ENCODE results near the gene NPM3. TPM values are rescaled to one million over a fixed set of nuclear protein-coding genes. Genes with fewer than 3 reads are reported as not detected.
A peak's percentile ranks its signal among the peaks of the same experiment; 100 is the strongest.

NPM3 gene
- total RNA-seq, 4 donors from 2014 or later, result 11.4 to 28.2 (median 21.8) TPM

DNA sequence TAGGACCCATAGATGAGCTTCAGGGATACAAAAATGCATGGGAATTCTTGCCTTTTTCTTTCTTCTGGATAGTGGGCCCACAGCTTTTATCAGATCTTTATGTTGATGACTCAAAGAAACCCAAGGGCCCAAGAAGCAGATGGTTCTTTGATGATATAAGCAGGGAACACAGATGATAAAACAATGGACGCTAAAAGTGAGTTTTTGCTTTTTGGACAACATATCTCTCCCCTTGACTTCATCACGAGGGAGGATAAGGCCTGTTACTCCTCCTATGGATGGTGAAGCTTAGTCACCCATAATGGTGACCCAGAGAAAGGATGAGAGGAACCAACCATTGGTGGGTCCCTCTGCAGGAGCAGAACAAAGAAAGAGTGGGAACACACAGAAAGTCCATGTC, 41.5 kb upstream of the NPM3 start:
- 82 to 88% methylated on average over 2 of the region's 2 CpGs for WGBS, 2 donors (ENCODE audit: low coverage in 1 of 2)
- H3K36me3 ChIP-seq, result peaks cover 0 to 10% of the 10 kb centered on the region in 2 donors
- peaks cover 0 to 15% (median under 1%) of the 10 kb centered on the region in 3 donors for H3K4me1 ChIP-seq
- H3K27ac ChIP-seq, result no peak overlapping the region
- no peaks in the 10 kb centered on the region for H3K9me3 ChIP-seq
- TF ChIP-seq POLR2A (IDR thresholded peaks at IDR 0.05), result no peak
- no peak for TF ChIP-seq EP300 (IDR thresholded peaks at IDR 0.05)
- TF ChIP-seq POLR2AphosphoS5 (IDR thresholded peaks at IDR 0.05), result no peak
- TF ChIP-seq, protein P1, sequence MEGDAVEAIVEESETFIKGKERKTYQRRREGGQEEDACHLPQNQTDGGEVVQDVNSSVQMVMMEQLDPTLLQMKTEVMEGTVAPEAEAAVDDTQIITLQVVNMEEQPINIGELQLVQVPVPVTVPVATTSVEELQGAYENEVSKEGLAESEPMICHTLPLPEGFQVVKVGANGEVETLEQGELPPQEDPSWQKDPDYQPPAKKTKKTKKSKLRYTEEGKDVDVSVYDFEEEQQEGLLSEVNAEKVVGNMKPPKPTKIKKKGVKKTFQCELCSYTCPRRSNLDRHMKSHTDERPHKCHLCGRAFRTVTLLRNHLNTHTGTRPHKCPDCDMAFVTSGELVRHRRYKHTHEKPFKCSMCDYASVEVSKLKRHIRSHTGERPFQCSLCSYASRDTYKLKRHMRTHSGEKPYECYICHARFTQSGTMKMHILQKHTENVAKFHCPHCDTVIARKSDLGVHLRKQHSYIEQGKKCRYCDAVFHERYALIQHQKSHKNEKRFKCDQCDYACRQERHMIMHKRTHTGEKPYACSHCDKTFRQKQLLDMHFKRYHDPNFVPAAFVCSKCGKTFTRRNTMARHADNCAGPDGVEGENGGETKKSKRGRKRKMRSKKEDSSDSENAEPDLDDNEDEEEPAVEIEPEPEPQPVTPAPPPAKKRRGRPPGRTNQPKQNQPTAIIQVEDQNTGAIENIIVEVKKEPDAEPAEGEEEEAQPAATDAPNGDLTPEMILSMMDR (IDR thresholded peaks at IDR 0.05), result no peak
- no peak for ATAC-seq
- H3K4me3 ChIP-seq, result no peak overlapping the region
- no peaks in the 10 kb centered on the region for H3K27me3 ChIP-seq

DNA sequence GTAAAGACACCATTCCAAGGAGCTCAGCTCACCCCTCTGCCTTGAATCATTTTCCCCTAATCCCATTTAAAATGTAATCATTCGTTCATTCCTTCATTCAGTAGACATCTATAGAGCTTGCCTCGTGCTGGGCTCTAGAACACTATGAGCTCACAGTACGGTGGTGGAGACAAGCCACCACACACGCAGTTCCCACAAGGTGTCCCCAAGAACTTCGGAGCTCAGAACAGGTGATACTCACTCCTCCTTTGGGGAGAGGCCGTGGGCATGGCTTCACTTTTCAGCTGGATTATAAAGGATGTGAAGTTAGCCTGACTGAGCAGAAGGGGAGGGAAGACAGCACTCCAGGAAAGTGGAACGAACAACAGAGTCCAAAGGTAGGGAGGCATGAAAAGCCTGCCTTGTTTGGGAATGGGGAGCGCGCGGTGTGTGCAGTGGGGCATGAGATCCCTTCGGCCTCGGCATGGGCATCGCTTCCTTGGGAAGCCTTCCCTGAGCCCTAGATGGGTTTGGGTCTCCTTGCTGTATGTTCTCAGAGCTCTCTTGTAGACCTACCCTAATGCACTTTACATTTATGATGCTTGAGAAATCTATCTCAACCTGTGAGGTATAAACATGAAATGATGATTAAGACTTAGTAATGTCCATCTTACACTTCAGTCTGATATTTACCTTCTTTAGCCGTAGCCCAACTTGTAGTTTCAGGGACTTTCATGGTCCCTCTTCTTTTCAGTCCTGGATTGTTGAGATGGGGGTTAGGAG, 35.8 kb upstream of the NPM3 start:
- peak; percentile 37 for ATAC-seq
- no peaks in the 10 kb centered on the region for H3K27me3 ChIP-seq
- TF ChIP-seq EP300 (IDR thresholded peaks at IDR 0.05), result no peak
- TF ChIP-seq POLR2AphosphoS5 (IDR thresholded peaks at IDR 0.05), result no peak
- TF ChIP-seq, protein P1 (IDR thresholded peaks at IDR 0.05), result no peak
- TF ChIP-seq POLR2A (IDR thresholded peaks at IDR 0.05), result no peak
- 19 to 29% methylated on average over 9 to 10 of the region's 14 CpGs for WGBS, 2 donors (ENCODE audit: low coverage in 1 of 2)
- peaks cover 0 to 33% (median 12%) of the 10 kb centered on the region in 3 donors for H3K4me1 ChIP-seq
- H3K27ac ChIP-seq, result peak overlapping the region; percentile 55 to 99 (median 97)
- no peaks in the 10 kb centered on the region for H3K9me3 ChIP-seq
- no peaks in the 10 kb centered on the region for H3K36me3 ChIP-seq
- peak overlapping the region; percentile 95 to 100 for H3K4me3 ChIP-seq

DNA sequence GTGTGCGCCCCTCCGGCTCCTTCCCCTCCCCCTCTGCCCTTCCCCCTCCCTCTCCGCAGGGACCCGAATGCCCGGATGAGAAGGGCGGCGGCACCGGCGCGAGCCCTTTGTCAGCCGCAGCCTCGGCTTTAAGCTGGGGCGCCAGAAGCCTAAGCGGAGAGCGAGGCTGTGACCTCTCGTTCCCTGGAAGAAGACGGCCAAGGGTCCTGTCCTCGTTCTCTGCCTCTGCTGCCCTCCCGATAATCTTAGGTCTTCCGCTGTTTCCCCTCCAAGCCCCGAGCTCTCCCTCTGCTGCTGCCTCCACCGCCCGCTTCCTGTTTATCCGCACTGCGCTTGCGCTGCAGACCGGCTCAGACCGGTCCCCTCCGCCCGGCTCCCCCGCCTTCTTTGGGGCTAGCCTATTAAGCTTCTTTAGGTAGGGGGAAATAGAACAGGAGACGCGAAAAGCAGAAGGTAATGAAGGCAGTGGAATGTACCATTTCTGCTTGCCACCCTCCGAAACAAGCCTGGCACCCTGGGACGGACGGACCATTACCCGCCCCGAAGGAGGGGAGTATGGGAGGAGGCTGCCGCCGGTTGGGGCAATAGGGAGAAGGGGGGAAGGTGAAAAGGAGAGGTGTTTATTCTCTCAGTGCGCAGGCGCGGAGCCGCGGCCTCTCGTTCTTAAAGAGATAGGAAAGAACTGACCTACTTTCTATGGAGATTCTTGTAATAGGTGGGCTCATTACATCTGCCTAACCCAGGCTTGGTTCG, 35.0 kb upstream of the NPM3 start, which contains the start of gene OGA:
Gene OGA (minus strand): TSS at position 326 of the 753 bp plus-strand sequence. CDS start 422 bp downstream, outside the sequence.
- ATAC-seq, result peak; percentile 97
- no peaks in the 10 kb centered on the region for H3K27me3 ChIP-seq
- TF ChIP-seq EP300 (IDR thresholded peaks at IDR 0.05) (no peak), POLR2A (IDR thresholded peaks at IDR 0.05) (peak; percentile 89 to 95), POLR2AphosphoS5 (IDR thresholded peaks at IDR 0.05) (peak; percentile 97)
- TF ChIP-seq, protein P1 (IDR thresholded peaks at IDR 0.05), result no peak
- no peaks in the 10 kb centered on the region for H3K36me3 ChIP-seq
- WGBS, 2 donors (ENCODE audit: low coverage in 1 of 2), result 0 to 1% methylated on average over 11 to 16 of the region's 47 CpGs
- H3K27ac ChIP-seq, result peak within 1 kb of the TSS; percentile 89 to 99 (median 97)
- H3K4me1 ChIP-seq, result peaks cover 0 to 41% (median 15%) of the 10 kb centered on the region in 3 donors
- H3K4me3 ChIP-seq, result peak within 1 kb of the TSS; percentile 95 to 100
- no peaks in the 10 kb centered on the region for H3K9me3 ChIP-seq

DNA sequence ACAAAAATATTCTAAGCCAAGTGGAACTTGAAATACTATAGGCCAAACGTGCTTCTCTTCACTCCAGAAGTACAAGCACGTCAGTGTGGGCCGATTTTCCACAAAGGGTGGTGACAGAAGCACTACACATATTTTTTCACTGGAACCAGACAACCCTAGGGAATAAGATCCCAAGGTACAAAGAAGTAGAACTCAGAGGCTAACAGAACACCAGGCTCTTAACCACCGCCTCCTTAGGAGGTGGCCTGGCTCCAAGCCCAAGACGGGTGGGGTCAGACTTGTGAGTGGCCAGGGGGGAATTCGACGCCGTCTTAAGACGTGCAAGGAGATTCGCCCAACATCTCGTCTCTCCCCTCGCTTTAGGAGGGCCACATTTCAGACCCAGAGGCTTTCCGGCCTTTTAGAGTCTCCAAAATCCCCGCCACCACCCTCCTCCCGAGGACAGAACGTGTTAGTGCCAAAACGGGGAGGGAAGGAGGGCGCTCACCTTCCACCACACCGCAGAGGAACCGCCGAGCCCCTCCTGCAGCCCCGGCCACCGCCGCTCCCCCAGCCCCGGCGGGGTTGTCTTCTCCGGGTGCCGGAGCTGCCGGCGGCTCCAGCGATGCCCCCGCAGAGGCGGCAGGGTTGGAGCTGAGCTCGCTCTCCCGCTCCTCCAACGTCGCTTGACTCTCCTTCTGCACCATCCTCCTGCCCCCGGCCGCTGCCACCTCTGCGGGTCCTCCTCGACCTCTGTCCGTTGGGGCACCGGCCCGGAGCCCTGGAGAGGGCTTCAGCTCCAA, 34.3 kb upstream of the NPM3 start:
- Histone ChIP-seq H3K9me3 (no peaks in the 10 kb centered on the region), H3K27ac (peak overlapping the region; percentile 89 to 99 (median 97)), H3K36me3 (peaks cover 0 to 4% of the 10 kb centered on the region in 2 donors), H3K4me1 (peaks cover 0 to 49% (median 17%) of the 10 kb centered on the region in 3 donors), H3K4me3 (peak overlapping the region; percentile 95 to 100), H3K27me3 (no peaks in the 10 kb centered on the region)
- TF ChIP-seq, protein P1 (IDR thresholded peaks at IDR 0.05), result no peak
- TF ChIP-seq POLR2A (IDR thresholded peaks at IDR 0.05), result peak; percentile 60 to 64
- no peak for TF ChIP-seq EP300 (IDR thresholded peaks at IDR 0.05)
- TF ChIP-seq POLR2AphosphoS5 (IDR thresholded peaks at IDR 0.05), result peak; percentile 90
- 0 to 3% methylated on average over 4 to 8 of the region's 44 CpGs for WGBS, 2 donors (ENCODE audit: low coverage in 1 of 2)
- ATAC-seq, result peak; percentile 55
